H1 (cell line): ENCODE data around the gene RAET1G. TPM values are rescaled to one million over a fixed set of nuclear protein-coding genes. Genes with fewer than 3 reads are reported as not detected.

ENCODE experiments used
- CTCF ChIA-PET: fragments of 300-600 bp; sonication (Branson Sonifier 250); formaldehyde crosslinking; loops from one replicate; lab custom pipeline; 2021; ENCODE audit not compliant: partially characterized antibody; lab: Charles Lee
- POLR2A ChIA-PET: fragments of 300-600 bp; sonication (Branson Sonifier 250); formaldehyde crosslinking; loops from one replicate; lab custom pipeline; 2021; ENCODE audit warnings: inconsistent platforms; ENCODE audit not compliant: partially characterized antibody; lab: Charles Lee
- DNase-seq, 2 experiments: peaks; one replicate each; pipeline versions ENCODE4 v3.0.0 to v3.0.0-alpha.2; 2010 to 2022; ENCODE audit warnings: low spot score in 2 of 2, low read depth in 1 of 2, mixed read lengths in 1 of 2
- FAIRE-seq: peaks from 2 replicates; lab custom pipeline; 2011; peaks lifted over from hg19 to GRCh38; lab: Jason Lieb, UNC
- H2AFZ ChIP-seq: 2 replicates; pipeline ENCODE4 v1.8.1; 2012; ENCODE audit warnings: low read length, inconsistent platforms
- H2AK5ac ChIP-seq: 2 replicates; pipeline ENCODE4 v1.6.1; 2013; ENCODE audit warnings: low read depth, low read length
- H2BK120ac ChIP-seq: replicated peaks from 2 replicates; pipeline ENCODE3; 2013; ENCODE audit warnings: low read depth, low read length, inconsistent platforms
- H2BK12ac ChIP-seq: 2 replicates; pipeline ENCODE4 v1.6.1; 2013; ENCODE audit warnings: low read depth, low read length
- H2BK15ac ChIP-seq: 2 replicates; pipeline ENCODE4 v1.6.1; 2013; ENCODE audit warnings: low read length
- H2BK20ac ChIP-seq: 2 replicates; pipeline ENCODE4 v1.6.1; 2013; ENCODE audit warnings: low read length
- H2BK5ac ChIP-seq: 2 replicates; pipeline ENCODE4 v1.6.1; 2013; ENCODE audit warnings: low read depth, low read length
- H3K14ac ChIP-seq: 2 replicates; pipeline ENCODE4 v1.6.1; 2013; ENCODE audit warnings: inconsistent platforms; ENCODE audit not compliant: insufficient read length
- H3K18ac ChIP-seq: 2 replicates; pipeline ENCODE4 v1.6.1; 2013; ENCODE audit warnings: low read length; ENCODE audit errors: extremely low read depth
- H3K23ac ChIP-seq: 2 replicates; pipeline ENCODE4 v1.6.1; 2013; ENCODE audit warnings: inconsistent platforms; ENCODE audit not compliant: insufficient read length
- H3K23me2 ChIP-seq: 2 replicates; pipeline ENCODE4 v1.6.1; 2013; ENCODE audit warnings: low read depth, low read length
- H3K27ac ChIP-seq: 2 replicates; pipeline ENCODE4 v1.6.1; 2011; ENCODE audit warnings: low read depth, low read length, inconsistent platforms
- H3K27me3 ChIP-seq, 4 experiments: replicated peaks in 1 of 4; 1 replicate in 1 of 4; 2 replicates in 3 of 4; pipeline versions ENCODE4 v1.6.1 to v1.8.1; 2011 to 2013; ENCODE audit warnings: low read length in 3 of 4, mild to moderate bottlenecking in 3 of 4, inconsistent platforms in 2 of 4, mixed read lengths in 2 of 4, moderate library complexity in 1 of 4; ENCODE audit not compliant: control insufficient read depth in 3 of 4, insufficient read depth in 3 of 4; ENCODE audit errors: extremely low read depth in 1 of 4
- H3K36me3 ChIP-seq, 4 experiments: 2 replicates each; pipeline versions ENCODE4 v1.6.1 to v1.8.1; 2011 to 2013; ENCODE audit warnings: mild to moderate bottlenecking in 4 of 4, low read length in 3 of 4, moderate library complexity in 2 of 4, control low read depth in 1 of 4, inconsistent platforms in 1 of 4; ENCODE audit not compliant: insufficient read depth in 4 of 4, control insufficient read depth in 2 of 4
- H3K4ac ChIP-seq: replicated peaks from 2 replicates; pipeline ENCODE3; 2013; ENCODE audit warnings: low read length, low read depth, mixed read lengths, inconsistent platforms; ENCODE audit not compliant: insufficient read length
- H3K4me1 ChIP-seq, 4 experiments: replicated peaks in 1 of 4; 1 replicate in 1 of 4; 2 replicates in 3 of 4; pipeline versions ENCODE4 v1.6.1 to v1.8.1; 2011 to 2013; ENCODE audit warnings: low read length in 3 of 4, inconsistent platforms in 2 of 4, mixed read lengths in 1 of 4; ENCODE audit not compliant: insufficient read depth in 4 of 4, control insufficient read depth in 3 of 4
- H3K4me2 ChIP-seq, 2 experiments: 2 replicates each; pipeline versions ENCODE4 v1.6.1 to v1.8.1; 2011 to 2013; ENCODE audit warnings: low read depth in 2 of 2, low read length in 2 of 2, control low read depth in 1 of 2, inconsistent platforms in 1 of 2, mild to moderate bottlenecking in 1 of 2; ENCODE audit not compliant: insufficient read depth in 1 of 2
- H3K4me3 ChIP-seq, 4 experiments: fragments of 200-600, 300-600 bp in 1 of 4; sonication (generic), shearing (Covaris generic), sonication (Bioruptor Twin) in 1 of 4; 2 replicates each; pipeline versions ENCODE4 v1.5.1 to v1.8.1; 2011 to 2016; ENCODE audit warnings: low read length in 4 of 4, low read depth in 3 of 4, control low read depth in 2 of 4, inconsistent platforms in 2 of 4, mild to moderate bottlenecking in 2 of 4, mixed read lengths in 1 of 4, moderate library complexity in 1 of 4; ENCODE audit not compliant: insufficient read depth in 2 of 4; ENCODE audit errors: extremely low read depth in 1 of 4
- H3K56ac ChIP-seq: replicated peaks from 2 replicates; pipeline ENCODE3; 2013; ENCODE audit warnings: low read depth, mild to moderate bottlenecking, mixed read lengths, low read length, inconsistent platforms; ENCODE audit not compliant: insufficient read length
- H3K79me1 ChIP-seq: 2 replicates; pipeline ENCODE4 v1.6.1; 2013; ENCODE audit warnings: low read depth, low read length, control low read depth
- H3K79me2 ChIP-seq, 2 experiments: 2 replicates each; pipeline versions ENCODE4 v1.6.1 to v1.8.1; 2012 to 2013; ENCODE audit warnings: low read length in 2 of 2, mild to moderate bottlenecking in 2 of 2, inconsistent platforms in 1 of 2; ENCODE audit not compliant: insufficient read depth in 2 of 2, control insufficient read depth in 1 of 2
- H3K9ac ChIP-seq, 4 experiments: replicated peaks in 1 of 4; 1 replicate in 1 of 4; 2 replicates in 3 of 4; pipeline versions ENCODE4 v1.6.1 to v1.8.1; 2011 to 2013; ENCODE audit warnings: low read depth in 3 of 4, low read length in 3 of 4, control low read depth in 2 of 4, mild to moderate bottlenecking in 2 of 4, moderate library complexity in 2 of 4, inconsistent platforms in 1 of 4; ENCODE audit errors: extremely low read depth in 1 of 4
- H3K9me3 ChIP-seq, 2 experiments: 2 replicates each; pipeline versions ENCODE4 v1.6.1 to v1.8.1; 2012 to 2013; ENCODE audit warnings: mild to moderate bottlenecking in 2 of 2, moderate library complexity in 2 of 2, control low read depth in 1 of 2, inconsistent platforms in 1 of 2, low read depth in 1 of 2, low read length in 1 of 2, mixed read lengths in 1 of 2; ENCODE audit not compliant: insufficient read depth in 2 of 2
- H4K20me1 ChIP-seq, 2 experiments: replicated peaks in 1 of 2; 2 replicates each; pipeline versions ENCODE3 to v1.8.1; 2011 to 2013; ENCODE audit warnings: inconsistent platforms in 2 of 2, low read length in 2 of 2, mild to moderate bottlenecking in 1 of 2; ENCODE audit not compliant: insufficient read depth in 2 of 2, control insufficient read depth in 1 of 2
- H4K5ac ChIP-seq: 2 replicates; pipeline ENCODE4 v1.6.1; 2013; ENCODE audit warnings: low read length, low read depth, mixed read lengths, inconsistent platforms; ENCODE audit not compliant: insufficient read length
- H4K8ac ChIP-seq: 2 replicates; pipeline ENCODE4 v1.8.0; 2013; ENCODE audit warnings: mild to moderate bottlenecking, moderate library complexity, low read length, inconsistent platforms; ENCODE audit not compliant: insufficient read depth; ENCODE audit errors: extremely low read depth
- H4K91ac ChIP-seq: replicated peaks from 2 replicates; pipeline ENCODE3; 2013; ENCODE audit warnings: low read length, mixed read lengths, inconsistent platforms; ENCODE audit not compliant: insufficient read length
- CBX5 ChIP-seq: fragments of 300-800, 300-1000 bp; sonication (generic); IDR thresholded peaks from 2 replicates; pipeline ENCODE4 v1.7.1; 2016; ENCODE audit warnings: antibody characterized with exemption, low read length, low read depth
- CHD1 ChIP-seq: IDR thresholded peaks from 2 replicates; pipeline ENCODE4 v1.6.1; 2012; ENCODE audit warnings: low read depth, low read length, improper control_type of control experiment
- EP300 ChIP-seq, 2 experiments: IDR thresholded peaks; 1 replicate in 1 of 2; 2 replicates in 1 of 2; pipeline ENCODE4 v1.6.1; 2011 to 2012; ENCODE audit warnings: low read depth in 2 of 2, low read length in 2 of 2, mild to moderate bottlenecking in 2 of 2, borderline replicate concordance in 1 of 2, inconsistent platforms in 1 of 2, moderate library complexity in 1 of 2
- GTF2F1 ChIP-seq: IDR thresholded peaks from 2 replicates; pipeline ENCODE4 v1.6.1; 2012; ENCODE audit warnings: low read depth, low read length, improper control_type of control experiment, borderline replicate concordance
- JUN ChIP-seq: IDR thresholded peaks from 2 replicates; pipeline ENCODE4 v1.6.1; 2011; ENCODE audit warnings: low read depth, mild to moderate bottlenecking, improper control_type of control experiment, low read length
- KDM1A ChIP-seq: fragments of 200-600, 300-600 bp; sonication (generic); IDR thresholded peaks from 2 replicates; pipeline ENCODE4 v1.7.1; 2016; ENCODE audit warnings: mild to moderate bottlenecking, low read length, borderline replicate concordance
- MAFK ChIP-seq: IDR thresholded peaks from 2 replicates; pipeline ENCODE4 v1.6.1; 2012; ENCODE audit warnings: low read depth, mild to moderate bottlenecking, improper control_type of control experiment, low read length
- PHF8 ChIP-seq: fragments of 200-600 bp; sonication (generic); conservative IDR thresholded peaks from 2 replicates; pipeline ENCODE4 v1.7.1; 2012; ENCODE audit warnings: low read depth, mild to moderate bottlenecking, inconsistent platforms, low read length, moderate library complexity
- RAD21 ChIP-seq, 2 experiments: IDR thresholded peaks in 1 of 2; conservative IDR thresholded peaks in 1 of 2; 2 replicates each; pipeline ENCODE4 v1.6.1; 2011; ENCODE audit warnings: low read depth in 2 of 2, low read length in 2 of 2, improper control_type of control experiment in 1 of 2, inconsistent platforms in 1 of 2, mild to moderate bottlenecking in 1 of 2, moderate library complexity in 1 of 2
- RBBP5 ChIP-seq: IDR thresholded peaks from 2 replicates; pipeline ENCODE4 v1.7.1; 2012; ENCODE audit warnings: low read depth, mild to moderate bottlenecking, inconsistent platforms, low read length, moderate library complexity, borderline replicate concordance
- SAP30 ChIP-seq: fragments of 300-600 bp; sonication (generic); IDR thresholded peaks from 2 replicates; pipeline ENCODE4 v1.7.1; 2012; ENCODE audit warnings: low read length, moderate library complexity, mild to moderate bottlenecking, inconsistent platforms; ENCODE audit not compliant: insufficient read depth, insufficient replicate concordance
- SIRT6 ChIP-seq: IDR thresholded peaks from one replicate; pipeline ENCODE4 v1.7.1; 2012; ENCODE audit warnings: low read length, inconsistent platforms
- SRF ChIP-seq: IDR thresholded peaks from 2 replicates; pipeline ENCODE4 v1.6.1; 2011; ENCODE audit warnings: mild to moderate bottlenecking, low read depth, low read length, moderate library complexity
- TEAD4 ChIP-seq: IDR thresholded peaks from 2 replicates; pipeline ENCODE4 v1.6.1; 2012; ENCODE audit warnings: low read depth, low read length, inconsistent platforms, mixed read lengths
- WGBS, 2 experiments: shearing (Covaris generic) in 1 of 2; methylation state at CpG; one replicate each; pipeline versions ENCODE4 v1.1.6 to v1.1.7; 2013 to 2015; ENCODE audit warnings: low lambda C conversion rate in 2 of 2, mixed read lengths in 2 of 2, inconsistent platforms in 1 of 2, low coverage in 1 of 2, missing lambda C conversion rate in 1 of 2; ENCODE audit not compliant: insufficient replicate concordance in 2 of 2, insufficient coverage in 1 of 2, insufficient read length in 1 of 2; ENCODE audit errors: extremely low coverage in 1 of 2, missing lambda C conversion rate in 1 of 2; 5-methylcytosine and 5-hydroxymethylcytosine counted together
- polyA plus RNA-seq, 7 experiments: library from polyadenylated mRNA; depleted of rRNA in 3 of 7; stranded (reverse) in 5 of 7; unstranded in 2 of 7; fragments of >200 nt in 5 of 7; fragments of 200-250 nt in 2 of 7; gene quantifications; 1 replicate in 5 of 7; 2 replicates in 1 of 7; 4 replicates in 1 of 7; pipeline versions ENCODE4 v1.2.1 to v1.2.3, GENCODE V29; 2011 to 2013; ENCODE audit warnings: missing spikeins in 2 of 7, mixed read lengths in 2 of 7
- total RNA-seq: library from RNA; stranded (reverse); fragmentation: NEBNext Ultra II Directional; extraction: Animal tissue kit (Norgen Biotek cat#: 25700); gene quantifications from 2 replicates; pipeline ENCODE4 v1.2.1, GENCODE V29; 2021

The RAET1G gene
- total and polyA plus RNA-seq, 2 of the 8 experiments (the other 6 are each of a cell fraction or from before 2014, with no cell fraction given): 0.08 TPM; not detected in 1

- Histone ChIP-seq H3K27ac (no peak overlapping the region), H3K79me2 (no peaks in the 10 kb centered on the region), H3K4me2 (no peak overlapping the region), H3K23ac (no peak overlapping the region), H3K79me1 (no peaks in the 10 kb centered on the region), H3K23me2 (peaks cover 4% of the 10 kb centered on the region; the same call in 1 of the 2 replicates), H4K91ac (no peak overlapping the region), H4K8ac (no peak overlapping the region), H3K27me3 (peaks cover 14 to 26% (median 24%) of the 10 kb centered on the region in 4 experiments), H2AFZ (no peak overlapping the region), H3K36me3 (no peaks in the 10 kb centered on the region), H3K14ac (no peak overlapping the region), H2BK20ac (no peak overlapping the region), H3K4ac (no peak overlapping the region), H3K4me3 (no peak overlapping the region), H3K4me1 (peaks cover 0 to 5% (median 0%) of the 10 kb centered on the region in 4 experiments; a peak in 1 of 7 replicates), H3K18ac (no peak overlapping the region), H4K5ac (no peak overlapping the region), H4K20me1 (peaks cover 0 to 2% of the 10 kb centered on the region in 2 experiments), H2BK120ac (no peak overlapping the region), H3K56ac (no peak overlapping the region), H2BK5ac (no peak overlapping the region), H2BK12ac (no peak overlapping the region), H3K9ac (no peak overlapping the region), H2AK5ac (no peak overlapping the region), H3K9me3 (no peaks in the 10 kb centered on the region), H2BK15ac (no peak overlapping the region)
- WGBS, 2 experiments: 75% methylated on average over 2 of the region's 2 CpGs; no CpG with 5 or more reads in 1 of the 2 experiments
- POLR2A ChIA-PET: no interaction called here
- CTCF ChIA-PET: interaction anchor here (0.6 to 4.1 kb wide), 21 partner anchors 9 to 1285 kb away, joined by 3 to 20 read pairs (median 4); partner anchors contain the start of gene RAET1E
- TF ChIP-seq SAP30: no peak
- TF ChIP-seq CHD1: no peak
- no peak for TF ChIP-seq EP300 (IDR thresholded peaks at IDR 0.05; ENCODE audit: borderline replicate concordance in 1 of 2, low read depth in 2 of 2, low read length in 2 of 2)
- no peak for TF ChIP-seq PHF8
- no peak for TF ChIP-seq RBBP5
- no peak for TF ChIP-seq SRF
- no peak for TF ChIP-seq RAD21 (IDR thresholded peaks at IDR 0.05 in 1 of 2, conservative IDR thresholded peaks at IDR 0.05 in 1 of 2; ENCODE audit: low read depth in 2 of 2, low read length in 2 of 2)
- TF ChIP-seq CBX5: no peak
- no peak for TF ChIP-seq MAFK
- no peak for TF ChIP-seq JUN
- TF ChIP-seq TEAD4: no peak
- no peak for TF ChIP-seq KDM1A
- no peak for TF ChIP-seq GTF2F1
- TF ChIP-seq SIRT6: no peak
- FAIRE-seq (no peak), DNase-seq (no peak)
Measured at GRCh38 chr6:149917679-149918078, 5.2 kb downstream of the RAET1G start.
